Measurements from ENCODE around the gene HP1BP3. TPM values are rescaled to one million over a fixed set of nuclear protein-coding genes. Genes with fewer than 3 reads are reported as not detected.

Gene HP1BP3
- total and polyA plus RNA-seq, 2 of the 4 experiments (the other 2 are of a cell fraction): 88.4 to 151 TPM

GRCh38 chr1:20727746-20728316 lies 59.3 kb downstream of the HP1BP3 start:
- 71% methylated on average over 2 of the region's 13 CpGs; no CpG with 5 or more reads in 1 of the 2 experiments for WGBS, 2 experiments (ENCODE audit: extremely low coverage in 2 of 2, insufficient read length in 1 of 2)
- Histone ChIP-seq H3K9ac (ENCODE audit: low read depth, low read length) (no peak overlapping the region), H4K5ac (ENCODE audit: low read depth, low read length) (no peak overlapping the region), H3K4me3 (ENCODE audit: insufficient read depth, low read depth, low read length) (no peak overlapping the region), H2AFZ (replicated peaks; ENCODE audit: low read length, poor library complexity) (no peak overlapping the region), H3K9me3 (ENCODE audit: control insufficient read depth, insufficient read depth, low read length) (no peaks in the 10 kb centered on the region), H2BK5ac (ENCODE audit: low read depth, low read length, poor library complexity, severe bottlenecking) (no peak overlapping the region), H3K4me2 (ENCODE audit: low read depth, low read length) (no peak overlapping the region), H2BK120ac (ENCODE audit: low read depth, low read length) (no peak overlapping the region), H3K36me3 (ENCODE audit: control insufficient read depth, insufficient read depth, low read length) (no peaks in the 10 kb centered on the region), H3K56ac (ENCODE audit: extremely low read depth, insufficient read depth, low read length) (no peak overlapping the region), H4K91ac (ENCODE audit: insufficient read depth, low read depth, low read length) (no peak overlapping the region), H3K14ac (replicated peaks; ENCODE audit: low read depth, low read length) (no peak overlapping the region), H3K4me1 (ENCODE audit: control insufficient read depth, insufficient read depth, low read length) (peaks cover 7% of the 10 kb centered on the region), H2AK5ac (ENCODE audit: low read depth, low read length) (no peak overlapping the region), H4K20me1 (ENCODE audit: insufficient read depth, low read length) (no peaks in the 10 kb centered on the region; the same call in 1 of the 2 replicates), H2BK15ac (ENCODE audit: low read depth, low read length) (no peak overlapping the region), H3K79me1 (ENCODE audit: low read depth in 1 of 2, low read length in 2 of 2) (peaks cover 0 to 31% of the 10 kb centered on the region in 2 experiments; a peak in 2 of 4 replicates), H2AK9ac (replicated peaks; ENCODE audit: low read depth, low read length, poor library complexity) (peak overlapping the region; percentile 67), H3K27me3 (ENCODE audit: control insufficient read depth, insufficient read depth, low read length) (no peaks in the 10 kb centered on the region), H2BK20ac (ENCODE audit: low read depth, low read length) (no peak overlapping the region), H3K4ac (ENCODE audit: low read depth, low read length) (no peak overlapping the region), H4K8ac (ENCODE audit: low read depth in 2 of 2, low read length in 2 of 2) (no peak overlapping the region), H3K27ac (ENCODE audit: insufficient read depth, low read length) (no peak overlapping the region), H3K9me1 (ENCODE audit: insufficient read depth, low read length) (0 out of 2 replicates have a peak, but pooled peaks cover 6% of the 10 kb centered on the region), H3K18ac (ENCODE audit: low read depth, low read length) (no peak overlapping the region), H3K23ac (ENCODE audit: low read depth, low read length) (no peak overlapping the region)
- intact Hi-C loops (cut with micrococcal nuclease) (no loop called here), in situ Hi-C loops (cut with MboI; ENCODE audit: low sequenced_read_pairs) (no loop called here), dilution Hi-C loops (cut with HindIII; ENCODE audit: low sequenced_read_pairs, unreplicated experiment) (no loop called here)
- ATAC-seq (ENCODE audit: low read depth) (no peak), DNase-seq (no peak)
- ChIA-PET POLR2A (ENCODE audit: unreplicated experiment) (no interaction called here), CTCF (interaction anchor here (1.5 to 2.0 kb wide), 2 partner anchors 9 to 31 kb away, joined by 3 to 6 read pairs; no protein-coding TSS in a partner anchor)
- peak; percentile 24; the same call in 1 of the 2 replicates for TF ChIP-seq CTCF (conservative IDR thresholded peaks at IDR 0.05; ENCODE audit: low read depth, low read length)
- TF ChIP-seq RCOR1 (IDR thresholded peaks at IDR 0.05; ENCODE audit: insufficient replicate concordance, low read length): no peak
- TF ChIP-seq BHLHE40 (IDR thresholded peaks at IDR 0.05; ENCODE audit: low read depth, low read length): no peak
- no peak for TF ChIP-seq FOS (IDR thresholded peaks at IDR 0.05; ENCODE audit: low read depth, low read length)
- no peak for TF ChIP-seq ELK1 (IDR thresholded peaks at IDR 0.05; ENCODE audit: borderline replicate concordance, low read depth, low read length)
- no TSS peak for BruUV-seq (replicated peaks)
